K562 (cell line): ENCODE results near the gene IL5. TPM values are rescaled to one million over a fixed set of nuclear protein-coding genes. Genes with fewer than 3 reads are reported as not detected.

Experiments
- ATAC-seq: fragments of 200-7000 bp; cut with Tn5 transposase; 3 replicates; pipeline ENCODE4 v1.9.1; 2020; ENCODE audit warnings: moderate library complexity
- BruUV-seq: library from RNA; stranded (reverse); fragments of 400-500 nt; replicated peaks from 2 replicates; lab custom pipeline; 2021; lab: Mats Ljungman, UMichigan
- CTCF ChIA-PET: fragments of 300-600 bp; formaldehyde crosslinking; extraction: SDS; loops from one replicate; lab custom pipeline; 2021; ENCODE audit warnings: low intra/inter-chr PET ratio; lab: Yijun Ruan, JAX
- POLR2A ChIA-PET: fragments of 300-600, 350-650 bp; sonication (Branson Sonifier 250); formaldehyde crosslinking; extraction: SDS; loops from one replicate; lab custom pipeline; 2021; ENCODE audit warnings: antibody characterized with exemption, inconsistent platforms; lab: Yijun Ruan, JAX
- DNase-seq, 4 experiments: peaks; one replicate each; pipeline versions ENCODE4 v3.0.0 to v3.0.0-alpha.2; 2011 to 2018; ENCODE audit warnings: low spot score in 3 of 4, mixed read lengths in 3 of 4; ENCODE audit errors: extremely low read depth in 1 of 4
- FAIRE-seq: peaks from 2 replicates; lab custom pipeline; 2011; peaks lifted over from hg19 to GRCh38; lab: Jason Lieb, UNC
- H2AFZ ChIP-seq: 2 replicates; pipeline ENCODE4 v1.6.0; 2011; ENCODE audit warnings: low read depth, low read length, control low read depth, inconsistent platforms
- H3K27ac ChIP-seq: fragments of 200-600 bp; 3 replicates; pipeline ENCODE4 v1.8.0; 2011; ENCODE audit warnings: low read depth, mild to moderate bottlenecking, control low read depth, inconsistent platforms, low read length, moderate library complexity, mixed read lengths; ENCODE audit errors: extremely low read depth
- H3K27me3 ChIP-seq, 2 experiments: fragments of 300-600 bp in 1 of 2; 2 replicates in 1 of 2; 3 replicates in 1 of 2; pipeline versions ENCODE4 v1.6.0 to v1.8.0; 2011; ENCODE audit warnings: inconsistent platforms in 2 of 2, low read length in 2 of 2, mild to moderate bottlenecking in 1 of 2, mixed read lengths in 1 of 2, moderate library complexity in 1 of 2; ENCODE audit not compliant: control insufficient read depth in 2 of 2, insufficient read depth in 2 of 2
- H3K36me3 ChIP-seq: fragments of 300-600 bp; 3 replicates; pipeline ENCODE4 v1.8.0; 2011; ENCODE audit warnings: mild to moderate bottlenecking, low read length, inconsistent platforms; ENCODE audit not compliant: control insufficient read depth, insufficient read depth
- H3K4me1 ChIP-seq, 2 experiments: fragments of 200-600 bp in 1 of 2; replicated peaks in 1 of 2; 2 replicates in 1 of 2; 3 replicates in 1 of 2; pipeline versions ENCODE4 v1.5.1 to v1.8.0; 2011; ENCODE audit warnings: inconsistent platforms in 2 of 2, low read length in 2 of 2, mild to moderate bottlenecking in 1 of 2, mixed read lengths in 1 of 2, moderate library complexity in 1 of 2; ENCODE audit not compliant: control insufficient read depth in 2 of 2, insufficient read depth in 2 of 2
- H3K4me2 ChIP-seq: 2 replicates; pipeline ENCODE4 v1.6.1; 2011; ENCODE audit warnings: low read length, control low read depth, inconsistent platforms, mixed read lengths; ENCODE audit not compliant: insufficient read depth
- H3K4me3 ChIP-seq: fragments of 200-600 bp; sonication (generic), shearing (Covaris generic); 2 replicates; pipeline ENCODE4 v1.5.1; 2016; ENCODE audit warnings: control low read depth, inconsistent platforms
- H3K79me2 ChIP-seq: fragments of 200-600 bp; 3 replicates; pipeline ENCODE4 v1.8.0; 2011; ENCODE audit warnings: low read length, inconsistent platforms; ENCODE audit not compliant: control insufficient read depth, insufficient read depth
- H3K9ac ChIP-seq, 2 experiments: 2 replicates each; pipeline versions ENCODE4 v1.6.0 to v1.6.1; 2011; ENCODE audit warnings: low read depth in 2 of 2, low read length in 2 of 2, control low read depth in 1 of 2, inconsistent platforms in 1 of 2, mild to moderate bottlenecking in 1 of 2, mixed read lengths in 1 of 2; ENCODE audit not compliant: insufficient read depth in 1 of 2
- H3K9me1 ChIP-seq: one replicate; pipeline ENCODE4 v1.6.0; 2011; ENCODE audit warnings: inconsistent platforms, mild to moderate bottlenecking, low read length, moderate library complexity; ENCODE audit not compliant: control insufficient read depth, insufficient read depth
- H3K9me3 ChIP-seq: replicated peaks from 2 replicates; pipeline ENCODE4 v1.5.1; 2011; ENCODE audit warnings: low read depth, low read length, inconsistent platforms; ENCODE audit not compliant: control insufficient read depth, insufficient read depth
- H4K20me1 ChIP-seq: replicated peaks from 2 replicates; pipeline ENCODE4 v1.6.1; 2011; ENCODE audit warnings: low read length, inconsistent platforms, mixed read lengths; ENCODE audit not compliant: control insufficient read depth, insufficient read depth
- C11orf30 ChIP-seq: fragments of 450-650 bp; IDR thresholded peaks from 2 replicates; pipeline ENCODE4 v1.6.1; 2016; ENCODE audit warnings: low read depth, mild to moderate bottlenecking
- GTF3C2 ChIP-seq: IDR thresholded peaks from 3 replicates; pipeline ENCODE4 v1.6.1; 2011; ENCODE audit warnings: borderline replicate concordance, mild to moderate bottlenecking, moderate library complexity; ENCODE audit not compliant: insufficient read length; ENCODE audit errors: extremely low read depth
- MAFF ChIP-seq: IDR thresholded peaks from 2 replicates; pipeline ENCODE4 v1.6.1; 2012; ENCODE audit warnings: low read length, improper control_type of control experiment
- MAFG ChIP-seq: fragments of 450-650 bp; conservative IDR thresholded peaks from 2 replicates; pipeline ENCODE4 v1.6.1; 2016; ENCODE audit warnings: missing genetic modification characterization, missing compliant biosample characterization
- MAFK ChIP-seq: IDR thresholded peaks from 2 replicates; pipeline ENCODE4 v1.6.1; 2011; ENCODE audit warnings: low read length, improper control_type of control experiment
- TEAD1 ChIP-seq, 2 experiments: fragments of 450-650 bp in 1 of 2; sonication (generic) in 1 of 2; formaldehyde crosslinking; IDR thresholded peaks; 2 replicates each; pipeline versions ENCODE4 v1.4.0 to v1.8.0; 2020 to 2022; ENCODE audit warnings: mild to moderate bottlenecking in 2 of 2, missing genetic modification reagents in 1 of 2
- TFAM ChIP-seq: fragments of 250-450 bp; sonication (Bioruptor Pico); conservative IDR thresholded peaks from 2 replicates; pipeline ENCODE4 v1.5.0; 2021; ENCODE audit warnings: mild to moderate bottlenecking, moderate library complexity
- VEZF1 ChIP-seq: fragments of 200-800 bp; sonication (Bioruptor generic); IDR thresholded peaks from 2 replicates; pipeline ENCODE4 v1.6.1; 2017; ENCODE audit warnings: missing genetic modification characterization, missing compliant biosample characterization
- ZBTB2 ChIP-seq: fragments of 450-650 bp; IDR thresholded peaks from 2 replicates; pipeline ENCODE4 v1.6.1; 2016; ENCODE audit warnings: antibody characterized with exemption
- ZNF282 ChIP-seq: sonication (generic); formaldehyde crosslinking; IDR thresholded peaks from 2 replicates; pipeline ENCODE4 v1.8.1; 2023; ENCODE audit warnings: missing genetic modification reagents
- ZNF316 ChIP-seq: fragments of 450-650 bp; IDR thresholded peaks from 2 replicates; pipeline ENCODE4 v1.6.1; 2016
- WGBS: fragments of 100-300 bp; shearing (Covaris generic); methylation state at CpG from one replicate; pipeline ENCODE4 v1.1.6; 2016; ENCODE audit warnings: low coverage, mixed read lengths; ENCODE audit not compliant: insufficient coverage; ENCODE audit errors: missing lambda C conversion rate; 5-methylcytosine and 5-hydroxymethylcytosine counted together
- in situ Hi-C: fragments of 300-500 bp; cut with MboI; formaldehyde crosslinking; loops from 4 replicates; pipeline ENCODE4 v1.15.0; 2018; ENCODE audit warnings: inconsistent platforms, mixed read lengths
- intact Hi-C: fragments of 100-400 bp; cut with micrococcal nuclease; formaldehyde crosslinking; loops from 2 replicates; pipeline ENCODE4 v1.14.2; 2022
- polyA plus RNA-seq, 8 experiments: library from polyadenylated mRNA; depleted of rRNA in 4 of 8; stranded (reverse) in 5 of 8; unstranded in 3 of 8; fragments of >200 nt; fragmentation: Nextera tagmentation in 2 of 8; fragmentation: Illumina TruSeq in 1 of 8; extraction: Ambion mirVana in 2 of 8; extraction: Trizol in 1 of 8; gene quantifications; 2 replicates each; pipeline versions ENCODE4 v1.2.1 to v1.2.3, GENCODE V29; 2011 to 2014; ENCODE audit warnings: inconsistent platforms in 1 of 8, missing spikeins in 1 of 8
- total RNA-seq, 7 experiments: library from RNA; depleted of rRNA in 6 of 7; stranded (reverse); fragments of >200 nt in 6 of 7; fragmentation: Illumina TruSeq in 2 of 7; extraction: Trizol in 2 of 7; gene quantifications; 2 replicates each; pipeline versions ENCODE4 v1.2.1 to v1.2.3, GENCODE V29; 2011 to 2021; ENCODE audit warnings: low replicate concordance in 1 of 7

Gene IL5
- total and polyA plus RNA-seq, 9 of the 15 experiments (the other 6 are each of a cell fraction or from before 2014, with no cell fraction given), result 0.44 TPM; not detected in 8

- FAIRE-seq, result peak; percentile 15
- no peak overlapping the region for H3K9ac ChIP-seq
These were observed 3.9 kb upstream of the IL5 start for GRCh38 chr5:132547269-132547668.

More at GRCh38 chr5:132547269-132547668, 3.9 kb upstream of the IL5 start:
- Histone ChIP-seq H3K4me1 (no peaks in the 10 kb centered on the region), H3K79me2 (no peaks in the 10 kb centered on the region), H3K27ac (no peak overlapping the region), H3K9me1 (no peaks in the 10 kb centered on the region), H4K20me1 (no peaks in the 10 kb centered on the region), H3K4me3 (no peak overlapping the region), H3K27me3 (no peaks in the 10 kb centered on the region), H3K4me2 (no peak overlapping the region), H3K9me3 (no peaks in the 10 kb centered on the region), H2AFZ (no peak overlapping the region), H3K36me3 (no peaks in the 10 kb centered on the region)
- 0% methylated on average over 2 of the region's 2 CpGs for WGBS
- ChIA-PET CTCF (no interaction called here), POLR2A (interaction anchor here (1.1 to 1.4 kb wide), 2 partner anchors 10 to 11 kb away, joined by 5 read pairs; partner anchors contain the start of gene RAD50)
- ATAC-seq (no peak), DNase-seq (no peak)
- intact Hi-C loops, result no loop called here
- in situ Hi-C loops, result no loop called here
- no TSS peak for BruUV-seq
- peak; percentile 45; the same call in 1 of the 2 replicates for TF ChIP-seq MAFF
- peak; percentile 33; the same call in 1 of the 2 replicates for TF ChIP-seq MAFK
- 0 out of 2 replicates have a peak, but pooled peaks have one; percentile 31 for TF ChIP-seq MAFG (tag)
- no peak for TF ChIP-seq TEAD1 (CRISPR knock-in tag; IDR thresholded peaks at IDR 0.05)
- TF ChIP-seq ZNF316, result peak; percentile 83
- no peak for TF ChIP-seq ZBTB2
- TF ChIP-seq C11orf30, result peak; percentile 75
- TF ChIP-seq ZNF282 (CRISPR knock-in tag), result no peak
- TF ChIP-seq TFAM, result no peak
- no peak for TF ChIP-seq GTF3C2
- TF ChIP-seq VEZF1 (CRISPR knock-in tag), result no peak
